NCI-H1092 treated with DMSO at 0.1 percent for 48 hours (cell line): Measurements from ENCODE around the gene CGAS.
A peak's percentile ranks its signal among the peaks of the same experiment; 100 is the strongest.
"Not testable (repeated sequence)": the region's sequence is repeated elsewhere in the genome, so short reads cannot be mapped to it uniquely, and the experiment has no call there.

Experiments
- DNase-seq: peaks from one replicate; lab custom pipeline; 2025; lab: John Stamatoyannopoulos, UW

CGAS gene

DNA sequence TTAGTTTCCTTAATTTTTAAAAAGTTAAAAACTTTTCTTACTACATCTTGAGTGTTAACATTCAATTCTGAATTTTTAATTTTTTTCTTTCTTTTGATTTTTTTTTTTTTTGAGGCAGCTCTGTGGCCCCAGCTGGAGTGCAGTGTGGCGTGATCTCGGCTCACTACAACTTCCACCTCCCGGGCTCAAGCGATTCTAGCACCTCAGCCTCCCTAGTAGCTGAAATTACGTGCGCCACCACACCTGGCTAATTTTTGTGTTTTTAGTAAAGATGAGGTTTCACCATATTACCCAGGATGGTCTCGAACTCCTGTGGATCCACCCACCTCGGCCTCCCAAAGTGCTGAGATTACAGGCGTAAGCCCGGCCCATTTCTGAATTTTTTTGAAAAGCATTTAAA, 56.2 kb downstream of the CGAS start:
- DNase-seq, result no peak

GRCh38 chr6:73394577-73395354, 57.3 kb downstream of the CGAS start, which contains the start of gene DDX43:
Gene DDX43, plus strand, starts transcription at chr6:73394828. Its CDS starts 78 bp downstream, at chr6:73394906.
- DNase-seq, result peak; percentile 4

DNA sequence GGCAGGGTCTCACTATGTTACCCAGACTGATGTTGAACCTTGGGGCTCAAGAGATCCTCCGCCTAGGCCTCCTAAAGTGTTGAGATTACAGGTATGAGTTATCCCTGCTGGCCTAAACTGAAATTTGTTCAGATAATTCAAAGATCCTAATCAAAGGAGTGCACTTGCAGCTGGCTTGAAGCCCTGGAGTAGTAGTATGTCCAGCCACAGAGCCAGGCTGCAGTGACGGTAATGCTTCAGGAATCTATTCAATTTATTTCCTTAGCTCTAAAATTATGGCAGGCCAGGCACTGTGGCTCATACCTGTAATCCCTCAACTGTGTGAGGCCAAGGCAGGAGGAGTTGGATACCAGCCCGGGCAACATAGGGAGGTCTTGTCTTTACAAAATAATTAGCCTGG, 58.8 kb downstream of the CGAS start:
- no peak for DNase-seq

DNA sequence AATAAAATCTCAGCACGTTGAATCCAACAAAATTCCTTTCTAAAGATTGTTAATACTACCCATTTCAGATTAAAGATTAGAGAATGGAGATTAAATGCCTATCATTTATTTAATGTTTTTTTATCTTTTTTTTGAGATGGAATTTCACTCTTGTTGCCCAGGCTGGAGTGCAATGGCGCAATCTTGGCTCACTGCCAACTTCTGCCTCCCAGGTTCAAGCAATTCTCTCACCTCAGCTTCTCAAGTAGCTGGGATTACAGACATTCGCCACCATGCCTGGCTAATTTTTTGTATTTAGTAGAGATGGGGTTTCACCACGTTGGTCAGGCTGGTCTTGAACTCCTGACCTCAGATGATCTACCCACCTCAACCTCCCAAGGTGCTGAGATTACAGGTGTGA, 59.9 kb downstream of the CGAS start:
- DNase-seq, result not testable (repeated sequence)

- DNase-seq, result no peak
These were observed 60.4 kb downstream of the CGAS start for GRCh38 chr6:73391675-73392074.

DNA sequence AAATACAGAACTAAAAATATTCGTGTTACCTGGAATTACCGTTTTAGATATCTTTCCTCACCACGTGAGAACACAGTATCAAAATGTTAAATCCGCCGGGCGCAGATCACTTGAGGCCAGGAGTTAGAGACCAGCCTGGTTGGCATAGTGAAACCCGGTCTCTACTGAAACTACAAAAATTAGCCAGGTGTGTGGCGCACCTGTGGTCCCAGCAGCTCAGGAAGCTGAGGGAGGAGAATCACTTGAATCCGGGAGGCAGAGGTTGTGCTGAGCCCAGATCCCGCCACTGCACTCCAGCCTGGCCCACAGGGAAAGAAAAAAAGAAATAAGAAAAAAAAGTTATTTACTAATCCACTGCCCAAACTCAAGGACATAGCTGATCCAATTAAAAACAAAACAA, 62.2 kb downstream of the CGAS start:
- DNase-seq, result no peak

- DNase-seq, result peak; percentile 10
These were observed 63.1 kb downstream of the CGAS start for GRCh38 chr6:73388800-73389512.

- no peak for DNase-seq
These were observed 63.7 kb downstream of the CGAS start for GRCh38 chr6:73388433-73388799.

GRCh38 chr6:73382462-73383113, 69.5 kb downstream of the CGAS start:
- DNase-seq, result no peak

GRCh38 chr6:73381531-73381930, 70.6 kb downstream of the CGAS start:
- not testable (repeated sequence) for DNase-seq

DNA sequence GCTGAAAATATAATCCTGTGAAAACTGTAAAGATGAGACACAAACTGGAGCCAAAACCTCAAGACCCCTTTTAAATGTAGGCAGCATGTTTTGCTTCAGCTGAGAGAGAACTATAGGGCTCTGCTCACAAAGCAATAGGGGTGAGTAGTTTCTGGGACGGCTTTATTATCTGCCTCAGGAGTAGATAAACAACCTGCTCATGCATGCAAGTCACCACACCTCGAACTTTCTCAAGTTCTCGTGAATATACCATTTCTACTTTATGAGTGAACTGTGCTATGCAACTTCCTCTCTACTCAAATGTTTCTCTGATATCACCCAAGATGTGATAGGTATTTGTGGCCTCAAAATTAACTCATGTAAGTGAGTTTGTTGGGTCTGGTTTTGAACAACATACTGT, 74.9 kb downstream of the CGAS start:
- no peak for DNase-seq

DNA sequence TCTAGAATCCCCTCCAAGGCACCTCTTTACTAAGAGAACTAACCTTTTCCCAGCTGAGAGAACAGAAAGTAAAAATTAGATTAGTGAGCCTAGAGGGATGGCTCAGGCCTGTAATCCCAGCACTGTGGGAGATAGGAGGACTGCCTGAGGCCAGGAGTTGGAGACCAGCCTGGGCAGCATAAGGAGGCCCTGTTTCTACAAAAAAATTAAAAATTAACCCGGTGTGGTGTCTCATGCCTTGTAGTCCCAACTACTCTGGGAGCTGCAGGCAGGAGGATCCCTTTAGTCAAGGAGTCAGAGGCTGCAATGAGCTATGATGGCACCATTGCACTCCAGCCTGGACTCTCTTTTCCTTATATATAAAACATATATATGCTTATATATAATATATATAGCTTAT, 76.9 kb downstream of the CGAS start:
- no peak for DNase-seq
